ENCODE data around the gene FBXL17. TPM values are rescaled to one million over a fixed set of nuclear protein-coding genes. Genes with fewer than 3 reads are reported as not detected.

FBXL17 gene
- total and polyA plus RNA-seq, 2 of the 13 experiments (the other 11 are each of a cell fraction or from before 2014, with no cell fraction given), result 3.0 to 7.9 TPM

GRCh38 chr5:108321341-108321740, 60.6 kb downstream of the FBXL17 start:
- intact Hi-C loops (cut with micrococcal nuclease; ENCODE audit: unreplicated experiment) (no loop called here), in situ Hi-C loops (cut with HindIII; ENCODE audit: extremely low pct_ligation_motif_present, low pct_unique_long_range_greater_than_20kb) (no loop called here)
- Histone ChIP-seq H2AFZ (ENCODE audit: low read length) (no peak overlapping the region), H3K4me3 (replicated peaks in 1 of 3; ENCODE audit: insufficient read depth in 1 of 3, low read depth in 2 of 3, low read length in 3 of 3) (no peak overlapping the region), H3K9ac (ENCODE audit: insufficient read depth, low read depth, low read length) (no peak overlapping the region), H3K9me3 (ENCODE audit: low read length) (no peaks in the 10 kb centered on the region), H3K27ac (ENCODE audit: extremely low read length, insufficient read depth, low read length) (no peak overlapping the region), H4K20me1 (ENCODE audit: insufficient read depth, low read length) (no peaks in the 10 kb centered on the region), H3K79me2 (ENCODE audit: insufficient read depth, low read length) (no peaks in the 10 kb centered on the region), H3K4me1 (ENCODE audit: insufficient read depth, low read length) (peaks cover 12% of the 10 kb centered on the region), H3K36me3 (replicated peaks in 1 of 2; ENCODE audit: control insufficient read depth in 1 of 2, insufficient read depth in 2 of 2, low read length in 2 of 2) (no peaks in the 10 kb centered on the region), H3K4me2 (ENCODE audit: low read depth, low read length) (no peak overlapping the region), H3K27me3 (ENCODE audit: control insufficient read depth in 1 of 2, insufficient read depth in 2 of 2, low read length in 2 of 2) (no peaks in the 10 kb centered on the region)
- WGBS (ENCODE audit: low lambda C conversion rate), result 83% methylated on average over 1 of the region's 1 CpG
- FAIRE-seq (no peak), ATAC-seq (no peak), DNase-seq (ENCODE audit: low spot score) (no peak)
- no TSS peak for BruUV-seq (replicated peaks)
- ChIA-PET CTCF (ENCODE audit: low intra/inter-chr PET ratio, low total read pairs) (no interaction called here), POLR2A (no interaction called here)
- TF ChIP-seq RARG (CRISPR knock-in tag; IDR thresholded peaks at IDR 0.05; ENCODE audit: low read depth) (no peak), ZNF12 (CRISPR knock-in tag; IDR thresholded peaks at IDR 0.05) (no peak), ZZZ3 (CRISPR knock-in tag; IDR thresholded peaks at IDR 0.05; ENCODE audit: borderline replicate concordance) (no peak)

GRCh38 chr5:108320231-108320630, 61.7 kb downstream of the FBXL17 start:
- FAIRE-seq, result no peak
- H3K9ac ChIP-seq (ENCODE audit: insufficient read depth, low read depth, low read length), result no peak overlapping the region
- no peaks in the 10 kb centered on the region for H3K79me2 ChIP-seq (ENCODE audit: insufficient read depth, low read length)
- DNase-seq (ENCODE audit: low spot score), result no peak
- H3K36me3 ChIP-seq (replicated peaks in 1 of 2; ENCODE audit: control insufficient read depth in 1 of 2, insufficient read depth in 2 of 2, low read length in 2 of 2), result no peaks in the 10 kb centered on the region
- no peaks in the 10 kb centered on the region for H3K9me3 ChIP-seq (ENCODE audit: low read length)
- BruUV-seq (replicated peaks), result no TSS peak
- peaks cover 9% of the 10 kb centered on the region for H3K4me1 ChIP-seq (ENCODE audit: insufficient read depth, low read length)
- CTCF ChIA-PET (ENCODE audit: low intra/inter-chr PET ratio, low total read pairs), result no interaction called here
- no peak overlapping the region for H3K4me2 ChIP-seq (ENCODE audit: low read depth, low read length)
- intact Hi-C loops (cut with micrococcal nuclease; ENCODE audit: unreplicated experiment) (no loop called here), in situ Hi-C loops (cut with HindIII; ENCODE audit: extremely low pct_ligation_motif_present, low pct_unique_long_range_greater_than_20kb) (no loop called here)
- H2AFZ ChIP-seq (ENCODE audit: low read length), result no peak overlapping the region
- H3K4me3 ChIP-seq (replicated peaks in 1 of 3; ENCODE audit: insufficient read depth in 1 of 3, low read depth in 2 of 3, low read length in 3 of 3), result no peak overlapping the region
- POLR2A ChIA-PET, result no interaction called here
- H4K20me1 ChIP-seq (ENCODE audit: insufficient read depth, low read length), result no peaks in the 10 kb centered on the region
- H3K27me3 ChIP-seq (ENCODE audit: control insufficient read depth in 1 of 2, insufficient read depth in 2 of 2, low read length in 2 of 2), result no peaks in the 10 kb centered on the region
- H3K27ac ChIP-seq (ENCODE audit: extremely low read length, insufficient read depth, low read length), result no peak overlapping the region
- ATAC-seq, result no peak
- TF ChIP-seq MEF2D (CRISPR knock-in tag; IDR thresholded peaks at IDR 0.05) (no peak), HMG20B (CRISPR knock-in tag; conservative IDR thresholded peaks at IDR 0.05) (no peak), ZGPAT (CRISPR knock-in tag; IDR thresholded peaks at IDR 0.05) (no peak), ZBTB8A (CRISPR knock-in tag; IDR thresholded peaks at IDR 0.05; ENCODE audit: borderline replicate concordance, low read depth) (no peak)
